GM21526 (cell line): ENCODE measurements around the gene MON1B.

Experiments
- ATAC-seq: cut with Tn5 transposase; IDR thresholded peaks from one replicate; pipeline ENCODE4 v1.9.1; 2021; ENCODE audit warnings: moderate library complexity; ENCODE audit not compliant: unreplicated experiment, low FRiP score

The MON1B gene

GRCh38 chr16:77195411-77195810 lies 4.4 kb downstream of the MON1B start:
- ATAC-seq: no peak

DNA sequence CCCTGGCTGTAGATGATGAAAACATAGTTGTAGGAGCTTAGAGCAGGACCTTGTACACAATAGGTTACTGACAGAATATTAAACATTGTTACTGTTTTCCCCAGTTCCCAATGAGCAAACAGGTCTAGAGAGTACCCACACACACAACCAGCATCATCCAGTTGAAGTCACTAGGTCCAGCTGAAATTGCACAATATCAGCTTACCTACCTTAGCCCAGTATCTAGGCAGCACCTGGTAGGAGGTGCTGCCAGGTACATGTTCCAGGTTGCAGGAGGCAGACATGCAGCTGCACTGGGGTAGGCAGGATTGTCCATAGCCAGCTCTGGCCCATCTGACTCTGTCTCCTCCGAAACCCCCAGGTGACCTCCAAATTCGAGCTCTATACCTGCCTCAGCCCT lies 6.8 kb downstream of the MON1B start:
- no peak for ATAC-seq

- no peak for ATAC-seq
These were observed 8.2 kb downstream of the MON1B start, which contains the start of gene SYCE1L for GRCh38 chr16:77199211-77199610. Gene SYCE1L (plus strand): TSS chr16:77199408. CDS start chr16:77199452, 44 bp downstream.

GRCh38 chr16:77206533-77206932 lies 15.5 kb downstream of the MON1B start:
- ATAC-seq: no peak

DNA sequence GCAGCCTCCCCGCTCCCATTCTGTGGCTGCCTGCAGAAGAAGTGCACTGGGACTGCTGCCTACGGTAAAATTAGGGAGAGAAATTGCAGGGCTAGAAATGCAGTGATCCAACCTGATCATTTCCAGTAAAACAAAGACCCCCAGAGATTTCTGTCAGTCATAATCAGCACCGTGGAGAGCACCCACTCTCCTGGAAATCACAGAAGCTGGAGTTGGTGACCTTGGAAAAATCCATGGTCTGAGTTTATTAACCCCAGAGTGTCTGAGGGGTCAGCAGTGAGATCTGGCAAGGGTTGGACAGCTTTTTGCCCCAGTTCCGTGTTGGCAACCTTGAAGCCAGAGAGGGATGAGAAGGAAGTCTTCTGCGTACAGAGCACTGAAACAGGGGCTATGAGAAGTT lies 16.0 kb downstream of the MON1B start:
- no peak for ATAC-seq

DNA sequence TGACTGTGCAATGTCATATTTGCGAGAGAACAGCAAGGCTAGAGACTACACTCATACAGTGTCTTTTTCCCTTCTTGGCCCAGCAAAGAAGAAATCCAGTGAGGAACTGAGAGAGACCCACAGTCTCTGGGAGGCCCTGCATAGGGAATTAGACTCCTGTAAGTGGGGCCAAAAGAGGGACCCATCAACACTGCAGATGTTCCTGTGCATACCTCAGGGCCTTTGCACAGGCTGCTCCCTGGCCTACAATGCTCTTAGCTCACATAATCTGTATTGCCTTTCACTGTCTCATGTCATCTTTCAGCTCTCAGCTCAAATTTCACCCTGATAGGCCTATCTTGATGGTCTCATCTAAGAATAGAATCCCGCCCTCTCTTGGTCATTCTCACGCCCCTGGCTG lies 17.4 kb downstream of the MON1B start:
- no peak for ATAC-seq

DNA sequence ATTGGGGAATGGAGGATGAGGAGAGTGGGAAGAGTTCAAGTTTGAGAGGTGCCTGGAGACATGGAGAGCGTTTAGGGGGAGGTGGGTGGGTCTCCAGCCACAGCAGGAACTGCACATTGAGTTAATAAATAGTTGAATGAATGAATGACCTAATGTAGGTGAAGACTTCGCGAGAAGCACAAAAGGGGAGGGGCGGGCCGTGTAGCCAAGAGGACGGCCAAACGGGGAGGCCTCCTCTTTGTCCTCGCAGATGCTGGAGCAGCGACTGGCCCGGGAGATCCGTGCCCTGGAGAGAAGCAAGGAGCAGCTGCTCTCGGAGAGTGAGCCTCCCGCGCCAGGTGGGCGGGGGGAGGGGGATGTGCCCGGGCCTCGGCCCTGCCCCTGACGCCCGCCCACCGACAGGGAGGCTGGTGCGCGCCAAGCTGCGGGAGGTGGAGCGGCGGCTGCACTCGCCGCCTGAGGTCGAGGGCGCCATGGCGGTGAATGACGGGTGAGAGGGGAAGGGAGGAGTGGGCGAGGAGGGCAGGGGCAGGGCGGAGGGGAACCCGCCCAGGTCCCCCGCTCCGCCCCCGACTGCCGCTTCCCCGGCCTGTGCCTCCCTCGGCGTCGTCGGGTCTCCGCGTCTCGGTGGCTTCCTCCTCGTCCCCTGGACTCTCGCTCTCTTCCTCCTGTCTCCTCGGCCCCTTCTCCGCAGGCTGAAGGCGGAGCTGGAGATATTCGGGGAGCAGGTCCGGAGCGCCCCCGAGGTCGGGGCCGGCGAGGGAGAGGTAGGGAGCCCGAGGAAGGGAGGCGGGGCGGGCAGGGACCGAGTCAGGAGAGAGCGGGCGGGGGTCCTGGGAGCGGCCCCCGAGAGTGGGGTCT lies 21.1 kb downstream of the MON1B start:
- peak; percentile 62 for ATAC-seq

- peak; percentile 83 for ATAC-seq
These were observed 22.0 kb downstream of the MON1B start for GRCh38 chr16:77212741-77213541.

DNA sequence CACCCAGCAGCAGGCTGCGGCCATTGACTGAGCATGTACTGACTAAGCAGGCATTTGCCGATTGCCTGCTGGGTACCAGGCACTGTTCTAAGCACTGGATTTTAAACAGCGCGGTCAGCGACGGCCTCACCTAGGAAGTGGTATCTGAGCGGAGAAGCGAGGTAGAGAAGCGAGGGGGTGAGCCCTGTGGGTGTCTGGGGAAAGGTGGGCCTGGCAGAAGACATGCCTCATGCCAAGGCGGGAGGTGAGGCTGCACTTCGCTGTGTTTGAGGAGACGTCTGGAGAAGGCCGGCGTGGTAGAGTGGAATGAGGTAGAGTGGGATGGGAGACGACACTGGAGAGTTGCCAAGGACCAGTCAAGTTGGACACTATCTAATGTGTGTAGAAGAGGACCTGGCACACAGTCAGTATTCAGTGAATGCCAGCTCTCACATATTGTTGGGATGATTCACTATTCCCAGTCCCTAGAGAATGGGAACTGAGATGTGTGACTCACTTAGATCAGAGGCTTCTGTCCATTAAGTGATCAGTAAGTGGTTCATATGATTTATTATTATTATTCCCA lies 22.6 kb downstream of the MON1B start:
- ATAC-seq: no peak

DNA sequence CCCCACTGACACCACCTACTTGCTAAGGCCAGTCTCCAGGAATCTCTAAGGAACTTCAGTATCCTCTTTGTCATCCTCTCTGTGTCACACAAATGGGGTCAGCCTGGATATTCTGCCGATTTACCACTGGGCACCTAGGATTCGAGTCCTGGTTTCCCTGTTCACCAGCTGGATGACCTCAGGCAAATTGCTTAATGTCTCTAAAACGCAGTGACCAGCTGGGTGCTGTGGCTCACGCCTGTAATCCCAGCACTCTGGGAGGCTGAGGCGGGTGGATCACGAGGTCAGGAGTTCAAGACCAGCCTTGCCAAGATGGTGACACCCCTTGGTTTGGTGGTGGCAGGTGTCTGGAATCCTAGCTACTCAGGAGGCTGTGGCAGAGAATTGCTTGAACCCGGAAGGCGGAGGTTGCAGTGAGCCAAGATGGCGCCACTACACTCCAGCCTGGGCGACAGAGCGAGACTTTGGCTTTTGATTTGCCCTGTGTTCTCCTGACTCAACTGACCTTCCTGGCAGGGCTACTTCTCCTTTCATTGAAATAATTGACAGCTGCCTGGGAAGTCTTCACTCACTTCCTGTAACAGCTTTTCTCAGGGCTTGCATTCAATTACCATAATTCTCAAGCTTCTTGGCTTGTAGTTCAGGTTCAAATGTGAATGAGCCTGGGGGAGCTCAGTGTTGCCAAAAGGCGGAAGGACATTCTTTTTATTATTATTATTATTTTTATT lies 23.6 kb downstream of the MON1B start:
- no peak for ATAC-seq

DNA sequence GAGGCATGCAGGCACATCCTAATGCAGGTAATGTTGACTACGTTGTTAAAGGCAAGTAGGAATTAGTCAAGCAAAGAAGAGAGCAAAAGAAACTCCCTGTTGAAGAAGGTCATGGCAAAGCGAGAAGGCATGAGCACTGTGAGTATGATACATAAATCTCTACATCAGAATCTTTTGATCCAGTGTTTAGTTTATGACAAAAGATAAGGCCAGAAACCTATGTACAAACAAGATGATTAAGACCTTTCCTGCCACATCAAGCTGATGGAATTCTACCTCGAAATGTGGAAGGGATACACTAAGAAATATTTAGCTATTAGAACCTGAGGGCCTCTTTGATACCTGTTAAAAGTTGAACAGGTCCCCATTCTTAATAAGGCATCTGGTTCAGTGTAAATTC lies 28.4 kb downstream of the MON1B start:
- no peak for ATAC-seq

GRCh38 chr16:77220427-77220826 lies 29.4 kb downstream of the MON1B start:
- no peak for ATAC-seq

DNA sequence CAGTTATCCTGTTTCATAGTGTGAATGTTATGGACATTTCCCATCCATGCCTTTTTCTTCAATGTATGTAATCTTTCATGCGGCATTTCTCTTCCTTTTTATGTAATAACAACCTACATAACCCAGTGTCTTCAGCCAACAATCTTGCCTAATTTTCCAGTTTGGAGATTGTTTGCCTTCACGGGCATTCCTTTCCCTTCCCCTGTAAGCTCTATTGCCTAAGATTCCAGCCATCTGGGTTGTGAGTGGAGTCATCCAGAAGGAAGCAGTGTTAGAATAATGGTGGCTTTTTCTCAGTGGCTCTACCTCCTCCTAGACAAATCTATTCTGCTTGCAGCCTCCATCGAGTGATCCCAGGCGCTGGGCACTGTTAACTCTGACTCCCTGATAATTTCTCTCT lies 30.5 kb downstream of the MON1B start:
- ATAC-seq: no peak

DNA sequence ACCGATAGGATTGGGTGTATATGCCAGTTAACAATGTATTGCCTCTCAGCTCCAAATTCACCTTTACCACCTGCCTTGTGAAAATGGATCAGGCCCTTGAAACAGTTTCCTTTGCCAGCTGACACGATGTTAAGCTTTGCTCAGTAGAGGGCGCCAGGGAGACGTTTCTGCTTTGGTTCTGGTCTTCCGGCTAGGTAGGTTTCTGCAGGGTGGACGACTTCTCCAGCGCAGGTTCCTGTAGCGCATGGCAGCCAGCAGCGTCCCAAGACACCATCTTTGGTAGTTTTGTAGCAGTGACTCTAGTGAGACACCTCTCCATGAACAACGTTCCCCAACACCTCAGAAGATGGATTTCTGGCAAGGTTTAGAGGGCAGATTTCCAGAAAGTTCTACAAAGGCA lies 32.2 kb downstream of the MON1B start:
- ATAC-seq: no peak

- ATAC-seq: no peak
These were observed 34.2 kb downstream of the MON1B start for GRCh38 chr16:77225182-77225581.

DNA sequence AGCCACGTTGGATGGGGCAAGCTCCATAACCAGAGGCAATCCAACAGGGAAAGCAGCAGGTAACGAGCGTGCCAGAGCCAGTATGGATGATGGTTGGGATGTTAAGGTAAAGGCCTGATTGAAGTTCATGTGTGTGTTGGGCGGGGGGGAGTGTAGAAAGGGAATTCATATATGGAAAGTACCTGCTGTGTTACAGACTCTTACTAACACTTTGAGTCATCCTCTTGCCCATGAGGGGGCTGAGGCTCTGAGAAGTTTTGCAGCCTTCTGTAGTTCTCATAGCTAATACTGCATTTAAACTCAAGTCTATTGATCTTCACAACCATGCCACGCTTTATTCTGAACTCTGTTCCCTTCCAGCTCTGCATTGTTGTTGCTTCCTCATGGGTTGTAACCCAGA lies 36.8 kb downstream of the MON1B start:
- no peak for ATAC-seq

DNA sequence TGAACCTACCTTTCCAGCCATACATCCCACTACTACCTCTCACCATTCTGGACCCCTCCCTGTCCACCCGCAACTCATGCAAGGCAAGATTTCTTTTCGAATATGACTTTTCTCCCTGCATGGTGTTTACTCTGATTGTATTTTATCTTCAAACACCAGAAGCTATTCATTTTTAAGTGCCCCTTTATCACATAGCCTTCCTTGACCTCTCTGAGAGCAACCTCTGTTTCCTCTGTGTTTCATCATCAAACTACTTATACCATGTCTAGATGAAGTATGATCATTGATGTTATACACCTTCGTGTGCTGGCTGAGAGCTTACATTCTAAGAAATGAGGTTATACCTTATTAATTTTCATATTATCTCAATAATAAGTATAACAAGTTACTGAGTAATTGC lies 40.1 kb downstream of the MON1B start:
- ATAC-seq: no peak

DNA sequence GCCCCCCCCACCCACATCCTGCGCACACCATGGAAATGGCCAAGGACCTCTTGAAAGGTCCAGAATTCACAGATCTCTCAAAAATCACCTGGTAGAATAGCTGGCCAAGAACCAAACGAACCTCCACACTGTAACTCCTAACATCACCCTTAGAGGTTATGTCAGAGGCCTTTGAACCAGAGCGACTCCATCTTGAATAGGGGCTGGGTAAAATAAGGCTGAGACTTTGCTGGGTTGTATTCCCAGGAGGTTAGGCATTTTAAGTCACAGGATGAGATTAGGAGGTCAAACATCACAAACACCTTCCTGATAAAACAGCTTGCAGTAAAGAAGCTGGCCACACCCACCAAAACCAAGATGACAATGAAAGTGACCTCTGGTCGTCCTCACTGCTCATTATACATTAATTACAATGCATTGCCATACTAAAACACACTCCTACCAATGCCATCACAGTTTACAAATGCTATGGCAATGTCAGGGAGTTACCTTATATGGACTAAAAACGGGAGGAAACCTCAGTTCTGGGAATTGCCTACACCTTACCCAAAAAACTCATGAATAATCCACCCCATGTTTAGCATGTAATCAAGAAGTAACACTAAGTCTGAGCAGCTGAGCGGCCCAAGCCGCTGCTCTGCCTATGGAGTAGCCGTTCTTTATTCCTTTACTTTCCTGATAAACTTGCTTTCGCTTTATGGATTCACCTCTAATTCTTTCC lies 43.0 kb downstream of the MON1B start:
- ATAC-seq: no peak

- ATAC-seq: no peak
These were observed 43.6 kb downstream of the MON1B start for GRCh38 chr16:77234611-77235010.

GRCh38 chr16:77236063-77236511 lies 45.1 kb downstream of the MON1B start:
- ATAC-seq: peak; percentile 99
